H1 (cell line): ENCODE results near the gene NEB. TPM values are rescaled to one million over a fixed set of nuclear protein-coding genes. Genes with fewer than 3 reads are reported as not detected.

Source experiments
- CTCF ChIA-PET: fragments of 300-600 bp; sonication (Branson Sonifier 250); formaldehyde crosslinking; loops from one replicate; lab custom pipeline; 2021; ENCODE audit not compliant: partially characterized antibody; lab: Charles Lee
- POLR2A ChIA-PET: fragments of 300-600 bp; sonication (Branson Sonifier 250); formaldehyde crosslinking; loops from one replicate; lab custom pipeline; 2021; ENCODE audit warnings: inconsistent platforms; ENCODE audit not compliant: partially characterized antibody; lab: Charles Lee
- DNase-seq, 2 experiments: peaks; one replicate each; pipeline versions ENCODE4 v3.0.0 to v3.0.0-alpha.2; 2010 to 2022; ENCODE audit warnings: low spot score in 2 of 2, low read depth in 1 of 2, mixed read lengths in 1 of 2
- FAIRE-seq: peaks from 2 replicates; lab custom pipeline; 2011; peaks lifted over from hg19 to GRCh38; lab: Jason Lieb, UNC
- H2AFZ ChIP-seq: 2 replicates; pipeline ENCODE4 v1.8.1; 2012; ENCODE audit warnings: low read length, inconsistent platforms
- H2AK5ac ChIP-seq: 2 replicates; pipeline ENCODE4 v1.6.1; 2013; ENCODE audit warnings: low read depth, low read length
- H2BK120ac ChIP-seq: replicated peaks from 2 replicates; pipeline ENCODE3; 2013; ENCODE audit warnings: low read depth, low read length, inconsistent platforms
- H2BK12ac ChIP-seq: 2 replicates; pipeline ENCODE4 v1.6.1; 2013; ENCODE audit warnings: low read depth, low read length
- H2BK15ac ChIP-seq: 2 replicates; pipeline ENCODE4 v1.6.1; 2013; ENCODE audit warnings: low read length
- H2BK20ac ChIP-seq: 2 replicates; pipeline ENCODE4 v1.6.1; 2013; ENCODE audit warnings: low read length
- H2BK5ac ChIP-seq: 2 replicates; pipeline ENCODE4 v1.6.1; 2013; ENCODE audit warnings: low read depth, low read length
- H3K14ac ChIP-seq: 2 replicates; pipeline ENCODE4 v1.6.1; 2013; ENCODE audit warnings: inconsistent platforms; ENCODE audit not compliant: insufficient read length
- H3K18ac ChIP-seq: 2 replicates; pipeline ENCODE4 v1.6.1; 2013; ENCODE audit warnings: low read length; ENCODE audit errors: extremely low read depth
- H3K23ac ChIP-seq: 2 replicates; pipeline ENCODE4 v1.6.1; 2013; ENCODE audit warnings: inconsistent platforms; ENCODE audit not compliant: insufficient read length
- H3K23me2 ChIP-seq: 2 replicates; pipeline ENCODE4 v1.6.1; 2013; ENCODE audit warnings: low read depth, low read length
- H3K27ac ChIP-seq: 2 replicates; pipeline ENCODE4 v1.6.1; 2011; ENCODE audit warnings: low read depth, low read length, inconsistent platforms
- H3K27me3 ChIP-seq, 4 experiments: replicated peaks in 1 of 4; 1 replicate in 1 of 4; 2 replicates in 3 of 4; pipeline versions ENCODE4 v1.6.1 to v1.8.1; 2011 to 2013; ENCODE audit warnings: low read length in 3 of 4, mild to moderate bottlenecking in 3 of 4, inconsistent platforms in 2 of 4, mixed read lengths in 2 of 4, moderate library complexity in 1 of 4; ENCODE audit not compliant: control insufficient read depth in 3 of 4, insufficient read depth in 3 of 4; ENCODE audit errors: extremely low read depth in 1 of 4
- H3K36me3 ChIP-seq, 4 experiments: 2 replicates each; pipeline versions ENCODE4 v1.6.1 to v1.8.1; 2011 to 2013; ENCODE audit warnings: mild to moderate bottlenecking in 4 of 4, low read length in 3 of 4, moderate library complexity in 2 of 4, control low read depth in 1 of 4, inconsistent platforms in 1 of 4; ENCODE audit not compliant: insufficient read depth in 4 of 4, control insufficient read depth in 2 of 4
- H3K4ac ChIP-seq: replicated peaks from 2 replicates; pipeline ENCODE3; 2013; ENCODE audit warnings: low read length, low read depth, mixed read lengths, inconsistent platforms; ENCODE audit not compliant: insufficient read length
- H3K4me1 ChIP-seq, 4 experiments: replicated peaks in 1 of 4; 1 replicate in 1 of 4; 2 replicates in 3 of 4; pipeline versions ENCODE4 v1.6.1 to v1.8.1; 2011 to 2013; ENCODE audit warnings: low read length in 3 of 4, inconsistent platforms in 2 of 4, mixed read lengths in 1 of 4; ENCODE audit not compliant: insufficient read depth in 4 of 4, control insufficient read depth in 3 of 4
- H3K4me2 ChIP-seq, 2 experiments: 2 replicates each; pipeline versions ENCODE4 v1.6.1 to v1.8.1; 2011 to 2013; ENCODE audit warnings: low read depth in 2 of 2, low read length in 2 of 2, control low read depth in 1 of 2, inconsistent platforms in 1 of 2, mild to moderate bottlenecking in 1 of 2; ENCODE audit not compliant: insufficient read depth in 1 of 2
- H3K4me3 ChIP-seq, 4 experiments: fragments of 200-600, 300-600 bp in 1 of 4; sonication (generic), shearing (Covaris generic), sonication (Bioruptor Twin) in 1 of 4; 2 replicates each; pipeline versions ENCODE4 v1.5.1 to v1.8.1; 2011 to 2016; ENCODE audit warnings: low read length in 4 of 4, low read depth in 3 of 4, control low read depth in 2 of 4, inconsistent platforms in 2 of 4, mild to moderate bottlenecking in 2 of 4, mixed read lengths in 1 of 4, moderate library complexity in 1 of 4; ENCODE audit not compliant: insufficient read depth in 2 of 4; ENCODE audit errors: extremely low read depth in 1 of 4
- H3K56ac ChIP-seq: replicated peaks from 2 replicates; pipeline ENCODE3; 2013; ENCODE audit warnings: low read depth, mild to moderate bottlenecking, mixed read lengths, low read length, inconsistent platforms; ENCODE audit not compliant: insufficient read length
- H3K79me1 ChIP-seq: 2 replicates; pipeline ENCODE4 v1.6.1; 2013; ENCODE audit warnings: low read depth, low read length, control low read depth
- H3K79me2 ChIP-seq, 2 experiments: 2 replicates each; pipeline versions ENCODE4 v1.6.1 to v1.8.1; 2012 to 2013; ENCODE audit warnings: low read length in 2 of 2, mild to moderate bottlenecking in 2 of 2, inconsistent platforms in 1 of 2; ENCODE audit not compliant: insufficient read depth in 2 of 2, control insufficient read depth in 1 of 2
- H3K9ac ChIP-seq, 4 experiments: replicated peaks in 1 of 4; 1 replicate in 1 of 4; 2 replicates in 3 of 4; pipeline versions ENCODE4 v1.6.1 to v1.8.1; 2011 to 2013; ENCODE audit warnings: low read depth in 3 of 4, low read length in 3 of 4, control low read depth in 2 of 4, mild to moderate bottlenecking in 2 of 4, moderate library complexity in 2 of 4, inconsistent platforms in 1 of 4; ENCODE audit errors: extremely low read depth in 1 of 4
- H3K9me3 ChIP-seq, 2 experiments: 2 replicates each; pipeline versions ENCODE4 v1.6.1 to v1.8.1; 2012 to 2013; ENCODE audit warnings: mild to moderate bottlenecking in 2 of 2, moderate library complexity in 2 of 2, control low read depth in 1 of 2, inconsistent platforms in 1 of 2, low read depth in 1 of 2, low read length in 1 of 2, mixed read lengths in 1 of 2; ENCODE audit not compliant: insufficient read depth in 2 of 2
- H4K20me1 ChIP-seq, 2 experiments: replicated peaks in 1 of 2; 2 replicates each; pipeline versions ENCODE3 to v1.8.1; 2011 to 2013; ENCODE audit warnings: inconsistent platforms in 2 of 2, low read length in 2 of 2, mild to moderate bottlenecking in 1 of 2; ENCODE audit not compliant: insufficient read depth in 2 of 2, control insufficient read depth in 1 of 2
- H4K5ac ChIP-seq: 2 replicates; pipeline ENCODE4 v1.6.1; 2013; ENCODE audit warnings: low read length, low read depth, mixed read lengths, inconsistent platforms; ENCODE audit not compliant: insufficient read length
- H4K8ac ChIP-seq: 2 replicates; pipeline ENCODE4 v1.8.0; 2013; ENCODE audit warnings: mild to moderate bottlenecking, moderate library complexity, low read length, inconsistent platforms; ENCODE audit not compliant: insufficient read depth; ENCODE audit errors: extremely low read depth
- H4K91ac ChIP-seq: replicated peaks from 2 replicates; pipeline ENCODE3; 2013; ENCODE audit warnings: low read length, mixed read lengths, inconsistent platforms; ENCODE audit not compliant: insufficient read length
- ATF3 ChIP-seq: IDR thresholded peaks from 2 replicates; pipeline ENCODE4 v1.6.1; 2011; ENCODE audit warnings: low read depth, mild to moderate bottlenecking, low read length; ENCODE audit not compliant: insufficient read depth
- BCL11A ChIP-seq, 2 experiments: IDR thresholded peaks; one replicate each; pipeline ENCODE4 v1.6.1; 2011; ENCODE audit warnings: low read depth in 2 of 2, low read length in 2 of 2, mild to moderate bottlenecking in 2 of 2
- CEBPB ChIP-seq: IDR thresholded peaks from 2 replicates; pipeline ENCODE4 v1.6.1; 2012; ENCODE audit warnings: low read depth, low read length
- CREB1 ChIP-seq: IDR thresholded peaks from 2 replicates; pipeline ENCODE4 v1.6.1; 2012; ENCODE audit warnings: inconsistent platforms
- E2F6 ChIP-seq: IDR thresholded peaks from 2 replicates; pipeline ENCODE4 v1.6.1; 2012; ENCODE audit warnings: inconsistent platforms
- EZH2 ChIP-seq: fragments of 200-600 bp; sonication (generic); IDR thresholded peaks from 2 replicates; pipeline ENCODE4 v1.7.1; 2012; ENCODE audit warnings: low read depth, mild to moderate bottlenecking, moderate library complexity, low read length, inconsistent platforms; ENCODE audit not compliant: severe bottlenecking
- FOSL1 ChIP-seq: IDR thresholded peaks from 2 replicates; pipeline ENCODE4 v1.6.1; 2011; ENCODE audit warnings: mild to moderate bottlenecking, low read depth, low read length, moderate library complexity; ENCODE audit not compliant: insufficient read depth
- JUND ChIP-seq: IDR thresholded peaks from 2 replicates; pipeline ENCODE4 v1.6.1; 2011; ENCODE audit warnings: mild to moderate bottlenecking, improper control_type of control experiment, low read length
- RBBP5 ChIP-seq: IDR thresholded peaks from 2 replicates; pipeline ENCODE4 v1.7.1; 2012; ENCODE audit warnings: low read depth, mild to moderate bottlenecking, inconsistent platforms, low read length, moderate library complexity, borderline replicate concordance
- SP2 ChIP-seq: IDR thresholded peaks from 2 replicates; pipeline ENCODE4 v1.6.1; 2012; ENCODE audit warnings: mild to moderate bottlenecking, low read length, inconsistent platforms
- WGBS, 2 experiments: shearing (Covaris generic) in 1 of 2; methylation state at CpG; one replicate each; pipeline versions ENCODE4 v1.1.6 to v1.1.7; 2013 to 2015; ENCODE audit warnings: low lambda C conversion rate in 2 of 2, mixed read lengths in 2 of 2, inconsistent platforms in 1 of 2, low coverage in 1 of 2, missing lambda C conversion rate in 1 of 2; ENCODE audit not compliant: insufficient replicate concordance in 2 of 2, insufficient coverage in 1 of 2, insufficient read length in 1 of 2; ENCODE audit errors: extremely low coverage in 1 of 2, missing lambda C conversion rate in 1 of 2; 5-methylcytosine and 5-hydroxymethylcytosine counted together
- polyA plus RNA-seq, 7 experiments: library from polyadenylated mRNA; depleted of rRNA in 3 of 7; stranded (reverse) in 5 of 7; unstranded in 2 of 7; fragments of >200 nt in 5 of 7; fragments of 200-250 nt in 2 of 7; gene quantifications; 1 replicate in 5 of 7; 2 replicates in 1 of 7; 4 replicates in 1 of 7; pipeline versions ENCODE4 v1.2.1 to v1.2.3, GENCODE V29; 2011 to 2013; ENCODE audit warnings: missing spikeins in 2 of 7, mixed read lengths in 2 of 7
- total RNA-seq: library from RNA; stranded (reverse); fragmentation: NEBNext Ultra II Directional; extraction: Animal tissue kit (Norgen Biotek cat#: 25700); gene quantifications from 2 replicates; pipeline ENCODE4 v1.2.1, GENCODE V29; 2021
- TF ChIP-seq, protein P1 (sequence below): IDR thresholded peaks from 2 replicates; pipeline ENCODE4 v1.6.1; 2012; ENCODE audit warnings: low read length, inconsistent platforms

NEB gene
- total and polyA plus RNA-seq, 2 of the 8 experiments (the other 6 are each of a cell fraction or from before 2014, with no cell fraction given): 1.4 to 2.5 TPM

- H3K4me3 ChIP-seq: no peak overlapping the region
- H3K23ac ChIP-seq: no peak overlapping the region
- no peak overlapping the region for H4K5ac ChIP-seq
- H2AK5ac ChIP-seq: no peak overlapping the region
- no peaks in the 10 kb centered on the region; a peak in 1 of 8 replicates for H3K36me3 ChIP-seq
- no peak overlapping the region for H4K91ac ChIP-seq
- no peaks in the 10 kb centered on the region for H4K20me1 ChIP-seq
- H3K9ac ChIP-seq: no peak overlapping the region
- H2BK15ac ChIP-seq: no peak overlapping the region
- H3K79me1 ChIP-seq: no peaks in the 10 kb centered on the region
- ChIA-PET POLR2A (no interaction called here), CTCF (no interaction called here)
- H3K27ac ChIP-seq: no peak overlapping the region
- no peak overlapping the region for H2BK20ac ChIP-seq
- no peak overlapping the region for H3K56ac ChIP-seq
- no peak overlapping the region for H3K18ac ChIP-seq
- H3K14ac ChIP-seq: no peak overlapping the region
- no peaks in the 10 kb centered on the region for H3K23me2 ChIP-seq
- no peak overlapping the region for H2BK120ac ChIP-seq
- no peak overlapping the region for H2BK12ac ChIP-seq
- H3K27me3 ChIP-seq: no peaks in the 10 kb centered on the region
- no peaks in the 10 kb centered on the region for H3K9me3 ChIP-seq
- no peak overlapping the region for H2AFZ ChIP-seq
- no peak overlapping the region for H2BK5ac ChIP-seq
- 94% methylated on average over 5 of the region's 5 CpGs; no CpG with 5 or more reads in 1 of the 2 experiments for WGBS, 2 experiments
- FAIRE-seq (no peak), DNase-seq (no peak)
- H3K79me2 ChIP-seq: no peaks in the 10 kb centered on the region
- no peak overlapping the region for H3K4ac ChIP-seq
- no peak for TF ChIP-seq CEBPB
- no peak for TF ChIP-seq JUND
- no peak for TF ChIP-seq RBBP5
- no peak for TF ChIP-seq ATF3
- no peak for TF ChIP-seq CREB1
- TF ChIP-seq BCL11A (IDR thresholded peaks at IDR 0.05; ENCODE audit: low read depth in 2 of 2, low read length in 2 of 2): no peak
- no peak for TF ChIP-seq EZH2
- no peak for TF ChIP-seq FOSL1
- TF ChIP-seq, protein P1, sequence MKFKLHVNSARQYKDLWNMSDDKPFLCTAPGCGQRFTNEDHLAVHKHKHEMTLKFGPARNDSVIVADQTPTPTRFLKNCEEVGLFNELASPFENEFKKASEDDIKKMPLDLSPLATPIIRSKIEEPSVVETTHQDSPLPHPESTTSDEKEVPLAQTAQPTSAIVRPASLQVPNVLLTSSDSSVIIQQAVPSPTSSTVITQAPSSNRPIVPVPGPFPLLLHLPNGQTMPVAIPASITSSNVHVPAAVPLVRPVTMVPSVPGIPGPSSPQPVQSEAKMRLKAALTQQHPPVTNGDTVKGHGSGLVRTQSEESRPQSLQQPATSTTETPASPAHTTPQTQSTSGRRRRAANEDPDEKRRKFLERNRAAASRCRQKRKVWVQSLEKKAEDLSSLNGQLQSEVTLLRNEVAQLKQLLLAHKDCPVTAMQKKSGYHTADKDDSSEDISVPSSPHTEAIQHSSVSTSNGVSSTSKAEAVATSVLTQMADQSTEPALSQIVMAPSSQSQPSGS: no peak
- TF ChIP-seq E2F6: no peak
- TF ChIP-seq SP2: no peak
- H4K8ac ChIP-seq: no peak overlapping the region; the same call in 1 of the 2 replicates
- H3K4me1 ChIP-seq: no peaks in the 10 kb centered on the region
- no peak overlapping the region for H3K4me2 ChIP-seq
Measured at GRCh38 chr2:151721161-151721560, 13.1 kb downstream of the NEB start.
